Omental fat pad (tissue), 4 donors: Measurements from ENCODE around the gene CYSLTR2. TPM values are rescaled to one million over a fixed set of nuclear protein-coding genes. Genes with fewer than 3 reads are reported as not detected.
"Not testable (repeated sequence)": the region's sequence is repeated elsewhere in the genome, so short reads cannot be mapped to it uniquely, and the experiment has no call there.

ENCODE experiments used
- ATAC-seq: fragments of 150-250 bp; one replicate; pipeline ENCODE4 v1.9.1; 2016; ENCODE audit warnings: mild to moderate bottlenecking, moderate library complexity; ENCODE audit not compliant: low FRiP score
- DNase-seq: peaks from one replicate; pipeline ENCODE4 v3.0.0-alpha.2; 2019; ENCODE audit warnings: low spot score
- total RNA-seq, 4 donors: library from RNA; depleted of rRNA; stranded (reverse); fragments of >200 nt; gene quantifications; one replicate each; pipeline ENCODE4 v1.1.0, GENCODE V29; 2016
- TF ChIP-seq, protein P1 (sequence below), 3 donors: fragments of 450-650 bp; IDR thresholded peaks; one replicate each; pipeline ENCODE4 v1.5.1; 2016 to 2017; ENCODE audit warnings: antibody characterized with exemption in 3 of 3, mild to moderate bottlenecking in 3 of 3, moderate library complexity in 2 of 3

CYSLTR2 gene
- total RNA-seq, 4 donors from 2014 or later = 0.31 to 4.4 (median 2.6) TPM

DNA sequence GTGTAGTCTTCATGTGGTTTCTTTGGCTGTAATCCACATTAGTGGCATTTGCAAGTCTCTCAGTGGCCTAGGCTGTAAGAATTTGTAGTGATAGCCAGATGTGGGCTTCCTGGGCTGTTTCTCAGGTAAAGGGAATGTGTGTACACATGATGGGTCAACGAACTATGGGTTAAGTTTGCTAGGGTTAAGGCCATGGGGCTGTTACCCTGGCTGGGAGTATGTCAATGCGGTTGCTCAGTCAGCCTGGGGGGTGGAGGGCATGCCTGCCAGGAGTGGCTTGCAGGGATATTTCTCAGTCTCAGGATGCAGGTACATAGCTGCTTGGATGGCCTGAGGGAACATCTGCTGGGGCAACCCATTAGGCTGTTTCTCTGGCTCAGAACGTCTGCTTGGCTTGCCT is 13.4 kb downstream of the CYSLTR2 start:
- ATAC-seq = no peak
- TF ChIP-seq, protein P1, sequence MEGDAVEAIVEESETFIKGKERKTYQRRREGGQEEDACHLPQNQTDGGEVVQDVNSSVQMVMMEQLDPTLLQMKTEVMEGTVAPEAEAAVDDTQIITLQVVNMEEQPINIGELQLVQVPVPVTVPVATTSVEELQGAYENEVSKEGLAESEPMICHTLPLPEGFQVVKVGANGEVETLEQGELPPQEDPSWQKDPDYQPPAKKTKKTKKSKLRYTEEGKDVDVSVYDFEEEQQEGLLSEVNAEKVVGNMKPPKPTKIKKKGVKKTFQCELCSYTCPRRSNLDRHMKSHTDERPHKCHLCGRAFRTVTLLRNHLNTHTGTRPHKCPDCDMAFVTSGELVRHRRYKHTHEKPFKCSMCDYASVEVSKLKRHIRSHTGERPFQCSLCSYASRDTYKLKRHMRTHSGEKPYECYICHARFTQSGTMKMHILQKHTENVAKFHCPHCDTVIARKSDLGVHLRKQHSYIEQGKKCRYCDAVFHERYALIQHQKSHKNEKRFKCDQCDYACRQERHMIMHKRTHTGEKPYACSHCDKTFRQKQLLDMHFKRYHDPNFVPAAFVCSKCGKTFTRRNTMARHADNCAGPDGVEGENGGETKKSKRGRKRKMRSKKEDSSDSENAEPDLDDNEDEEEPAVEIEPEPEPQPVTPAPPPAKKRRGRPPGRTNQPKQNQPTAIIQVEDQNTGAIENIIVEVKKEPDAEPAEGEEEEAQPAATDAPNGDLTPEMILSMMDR (IDR thresholded peaks at IDR 0.05) = no peak
- no peak for DNase-seq

DNA sequence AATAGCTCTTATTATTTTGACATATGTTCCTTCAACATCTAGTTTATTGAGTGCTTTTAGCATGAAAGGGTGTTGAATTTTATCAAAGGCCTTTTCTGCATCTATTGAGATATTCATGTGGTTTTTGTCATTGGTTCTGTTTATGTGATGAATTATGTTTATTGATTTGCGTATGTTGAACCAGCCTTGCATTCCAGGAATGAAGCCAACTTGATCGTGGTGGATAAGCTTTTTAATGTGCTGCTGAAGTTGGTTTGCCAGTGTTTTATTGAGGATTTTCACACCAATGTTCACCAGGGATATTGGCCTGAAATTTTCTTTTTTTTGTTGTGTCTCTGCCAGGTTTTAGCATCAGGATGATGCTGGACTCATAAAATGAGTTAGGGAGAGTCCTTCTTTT is 17.7 kb downstream of the CYSLTR2 start:
- not testable (repeated sequence) for ATAC-seq

DNA sequence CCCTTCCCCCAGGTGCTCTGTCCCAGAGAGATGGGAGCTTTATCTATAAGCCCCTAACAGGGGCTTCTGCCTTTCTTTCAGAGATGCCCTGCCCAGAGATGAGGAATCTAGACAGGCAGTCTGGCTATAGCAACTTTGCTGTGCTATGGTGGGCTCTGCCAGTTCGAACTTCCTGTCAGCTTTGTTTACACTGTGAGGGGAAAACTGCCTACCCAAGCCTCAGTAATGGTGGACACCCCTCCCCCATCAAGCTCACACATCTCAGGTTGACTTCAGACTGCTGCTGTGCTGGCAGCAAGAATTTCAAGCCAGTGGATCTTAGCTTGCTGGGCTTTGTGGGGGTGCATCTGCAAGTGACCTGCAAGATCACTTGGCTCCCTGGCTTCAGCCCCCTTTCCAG is 21.5 kb downstream of the CYSLTR2 start:
- ATAC-seq = no peak
- no peak for DNase-seq
- TF ChIP-seq, protein P1 (IDR thresholded peaks at IDR 0.05) = no peak

More for the DNA sequence above, 17.7 kb downstream of the CYSLTR2 start:
- DNase-seq = not testable (repeated sequence)

DNA sequence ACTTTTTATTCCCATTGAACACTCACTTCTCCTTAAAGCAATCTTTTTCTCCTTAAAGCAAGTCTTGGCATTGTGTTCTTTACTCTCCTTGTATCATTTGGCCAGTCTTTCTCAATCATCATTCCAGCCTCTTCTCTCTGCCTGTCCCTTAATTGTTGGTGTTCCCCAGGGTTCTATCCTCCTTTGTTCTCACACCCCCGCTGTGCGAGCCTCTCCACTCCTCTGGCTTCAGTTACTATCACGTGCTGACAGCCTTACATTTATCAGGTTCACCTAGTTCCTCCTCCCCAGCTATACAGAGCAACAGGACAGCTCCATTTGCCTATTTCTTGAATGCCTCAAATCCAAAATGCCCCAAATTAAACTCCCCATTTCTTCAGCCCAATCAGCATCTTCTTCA is 24.6 kb downstream of the CYSLTR2 start:
- TF ChIP-seq, protein P1 (IDR thresholded peaks at IDR 0.05) = no peak
- DNase-seq (no peak), ATAC-seq (no peak)

DNA sequence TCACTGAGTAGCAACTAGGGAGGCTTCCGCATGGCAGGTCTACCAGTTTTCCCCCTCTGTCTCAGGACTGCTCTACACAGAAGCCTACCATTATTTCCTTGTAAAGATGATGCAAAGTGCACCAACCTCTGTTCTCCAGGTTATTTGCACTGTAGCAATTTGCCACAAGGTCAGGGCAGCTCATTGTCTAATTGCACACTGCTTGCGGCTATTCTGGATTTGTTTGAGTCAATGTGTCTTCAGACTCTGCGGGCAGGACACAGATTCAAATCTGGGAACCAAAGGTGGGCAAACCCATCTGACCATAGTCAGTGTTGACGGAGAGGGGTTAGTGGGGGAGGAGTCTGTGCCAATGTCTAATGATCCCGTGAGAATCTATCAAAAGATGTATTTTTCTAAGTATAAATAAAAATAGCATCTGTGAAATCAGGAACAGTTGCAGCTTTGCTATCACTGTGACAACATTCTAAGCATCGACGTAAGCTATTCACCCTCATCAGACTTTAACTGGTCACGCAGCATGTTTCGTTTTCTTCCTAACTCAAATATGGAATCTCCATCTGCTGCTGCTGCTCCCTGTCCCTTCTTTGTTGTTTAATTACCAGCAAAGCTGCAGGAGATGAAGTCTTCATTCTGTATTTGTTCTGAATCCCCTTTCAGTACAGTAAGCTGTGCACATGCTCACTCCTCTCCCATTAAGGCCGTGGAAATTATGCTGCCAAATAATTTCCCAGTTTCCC is 26.4 kb downstream of the CYSLTR2 start:
- TF ChIP-seq, protein P1 (IDR thresholded peaks at IDR 0.05) = no peak
- no peak for DNase-seq
- no peak for ATAC-seq

DNA sequence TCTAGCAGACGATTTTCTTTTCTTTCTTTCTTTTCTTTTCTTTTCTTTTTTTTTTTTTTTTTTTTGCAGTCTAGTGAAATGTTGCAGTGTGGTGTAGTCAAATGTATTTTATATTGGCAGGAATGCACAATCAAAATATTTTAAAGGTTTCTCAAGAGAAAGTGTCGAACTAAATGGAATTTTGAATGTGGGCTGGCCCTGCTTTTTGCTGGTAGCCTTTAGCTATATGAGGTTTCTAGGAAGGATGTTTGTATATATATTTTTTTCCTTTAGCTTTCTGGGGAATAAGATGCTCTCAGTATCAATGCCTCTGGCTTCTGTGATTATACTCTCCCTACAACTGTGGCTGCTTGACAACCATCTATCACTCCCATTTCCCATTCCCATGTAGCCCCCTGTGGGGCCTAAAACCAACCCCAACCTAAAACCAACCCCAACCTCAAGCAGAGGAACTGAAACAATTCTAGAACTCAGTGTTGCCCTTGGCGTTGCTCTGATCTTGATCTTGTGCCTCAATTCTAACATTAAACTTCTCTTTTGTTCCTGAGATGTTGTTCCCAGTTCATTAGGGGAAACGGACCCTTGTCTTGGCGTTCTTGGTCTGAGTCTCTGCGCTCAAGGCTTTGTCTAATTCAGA is 27.1 kb downstream of the CYSLTR2 start:
- ATAC-seq = no peak
- TF ChIP-seq, protein P1 (IDR thresholded peaks at IDR 0.05) = no peak
- DNase-seq = no peak

DNA sequence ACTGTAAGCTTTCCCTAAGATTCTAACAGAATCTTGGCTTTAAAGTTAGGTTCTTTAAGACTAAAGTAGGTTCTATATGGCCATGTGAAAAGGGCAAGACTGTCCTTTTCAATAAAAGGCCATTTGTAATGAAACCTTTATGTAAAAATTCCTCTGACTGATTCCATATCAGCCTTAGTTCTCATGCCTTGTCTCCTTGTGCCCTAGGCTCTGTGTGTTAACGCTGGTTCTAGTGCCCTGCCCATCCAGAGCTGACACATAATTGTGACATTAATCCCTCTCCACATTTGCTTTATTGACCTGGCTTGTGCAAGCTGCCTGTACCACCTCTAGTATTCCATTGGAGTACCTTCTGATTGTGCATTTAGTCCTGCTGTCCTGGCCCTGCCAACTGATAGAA is 28.2 kb downstream of the CYSLTR2 start:
- DNase-seq (no peak), ATAC-seq (no peak)
- TF ChIP-seq, protein P1 (IDR thresholded peaks at IDR 0.05) = no peak
